Endothelial cell of umbilical vein (primary cell): ENCODE measurements around the gene CPNE5. TPM values are rescaled to one million over a fixed set of nuclear protein-coding genes. Genes with fewer than 3 reads are reported as not detected.

Experiments used
- BruUV-seq: library from RNA; stranded (reverse); fragments of 400-500 nt; replicated peaks from 2 replicates; lab custom pipeline; 2021; lab: Mats Ljungman, UMichigan
- CTCF ChIA-PET: fragments of 300-600, 350-600 bp; sonication (Branson Sonifier 250); formaldehyde crosslinking; loops from one replicate; lab custom pipeline; 2021; ENCODE audit warnings: antibody characterized with exemption, inconsistent platforms; lab: Charles Lee
- POLR2A ChIA-PET: fragments of 300-600, 350-600 bp; sonication (Branson Sonifier 250); formaldehyde crosslinking; loops from one replicate; lab custom pipeline; 2021; ENCODE audit warnings: antibody characterized with exemption, inconsistent platforms; lab: Charles Lee
- DNase-seq: peaks from one replicate; pipeline ENCODE4 v3.0.0-alpha.2; 2011; ENCODE audit warnings: low read depth, low spot score
- FAIRE-seq: peaks from 2 replicates; lab custom pipeline; 2011; peaks lifted over from hg19 to GRCh38; lab: Jason Lieb, UNC
- H2AFZ ChIP-seq: 2 replicates; pipeline ENCODE4 v1.6.0; 2012; ENCODE audit warnings: low read depth, low read length, control low read depth, inconsistent platforms
- H3K27ac ChIP-seq: 2 replicates; pipeline ENCODE4 v1.5.1; 2011; ENCODE audit warnings: low read depth, mild to moderate bottlenecking, control low read depth, low read length, moderate library complexity; ENCODE audit not compliant: insufficient read depth
- H3K27me3 ChIP-seq, 2 experiments: 2 replicates each; pipeline versions ENCODE4 v1.6.0 to v1.6.1; 2011; ENCODE audit warnings: low read length in 2 of 2, mixed read lengths in 1 of 2; ENCODE audit not compliant: control insufficient read depth in 2 of 2, insufficient read depth in 2 of 2
- H3K36me3 ChIP-seq, 2 experiments: 2 replicates in 1 of 2; 3 replicates in 1 of 2; pipeline ENCODE4 v1.5.1; 2011; ENCODE audit warnings: low read length in 2 of 2, mild to moderate bottlenecking in 1 of 2, moderate library complexity in 1 of 2; ENCODE audit not compliant: control insufficient read depth in 2 of 2, insufficient read depth in 2 of 2; ENCODE audit errors: extremely low read depth in 1 of 2
- H3K4me1 ChIP-seq: 3 replicates; pipeline ENCODE4 v1.5.1; 2011; ENCODE audit warnings: mild to moderate bottlenecking, low read length; ENCODE audit not compliant: control insufficient read depth, insufficient read depth; ENCODE audit errors: extremely low read depth
- H3K4me2 ChIP-seq: 2 replicates; pipeline ENCODE4 v1.6.1; 2011; ENCODE audit warnings: low read length, control low read depth, mixed read lengths; ENCODE audit not compliant: insufficient read depth
- H3K4me3 ChIP-seq, 3 experiments: fragments of 200-600 bp in 1 of 3; sonication (generic), shearing (Covaris generic) in 1 of 3; replicated peaks in 1 of 3; 2 replicates each; pipeline ENCODE4 v1.5.1; 2011 to 2016; ENCODE audit warnings: control low read depth in 3 of 3, low read length in 3 of 3, mild to moderate bottlenecking in 2 of 3, inconsistent platforms in 1 of 3, low read depth in 1 of 3, moderate library complexity in 1 of 3; ENCODE audit not compliant: insufficient read depth in 1 of 3
- H3K79me2 ChIP-seq: 2 replicates; pipeline ENCODE4 v1.6.0; 2012; ENCODE audit warnings: low read length, inconsistent platforms; ENCODE audit not compliant: control insufficient read depth, insufficient read depth
- H3K9ac ChIP-seq: replicated peaks from 2 replicates; pipeline ENCODE3; 2011; ENCODE audit warnings: low read length, control low read depth; ENCODE audit not compliant: insufficient read depth; ENCODE audit errors: extremely low read depth
- H3K9me1 ChIP-seq: replicated peaks from 3 replicates; pipeline ENCODE4 v1.6.0; 2011; ENCODE audit warnings: mild to moderate bottlenecking, low read length; ENCODE audit not compliant: control insufficient read depth, insufficient read depth; ENCODE audit errors: extremely low read depth
- H3K9me3 ChIP-seq: replicated peaks from 2 replicates; pipeline ENCODE4 v1.5.1; 2012; ENCODE audit warnings: low read length, inconsistent platforms; ENCODE audit not compliant: control insufficient read depth, insufficient read depth
- H4K20me1 ChIP-seq: replicated peaks from 2 replicates; pipeline ENCODE3; 2011; ENCODE audit warnings: mild to moderate bottlenecking, low read length; ENCODE audit not compliant: control insufficient read depth, insufficient read depth; ENCODE audit errors: extremely low read depth
- EZH2 ChIP-seq: IDR thresholded peaks from 2 replicates; pipeline ENCODE4 v1.6.1; 2012; ENCODE audit warnings: borderline replicate concordance, low read depth, mild to moderate bottlenecking, moderate library complexity, low read length, inconsistent platforms; ENCODE audit not compliant: severe bottlenecking
- FOS ChIP-seq: IDR thresholded peaks from 2 replicates; pipeline ENCODE4 v1.6.1; 2011; ENCODE audit warnings: mild to moderate bottlenecking, low read length, moderate library complexity, borderline replicate concordance; ENCODE audit not compliant: insufficient read depth
- GATA2 ChIP-seq: IDR thresholded peaks from 2 replicates; pipeline ENCODE4 v1.7.0; 2011; ENCODE audit warnings: low read depth, mild to moderate bottlenecking, moderate library complexity, mixed read lengths, low read length; ENCODE audit not compliant: insufficient read length, insufficient read depth
- JUN ChIP-seq: IDR thresholded peaks from 2 replicates; pipeline ENCODE4 v1.6.1; 2011; ENCODE audit warnings: borderline replicate concordance, low read depth; ENCODE audit not compliant: insufficient read length, insufficient read depth
- MYC ChIP-seq: IDR thresholded peaks from one replicate; pipeline ENCODE4 v1.6.1; 2011; ENCODE audit warnings: mild to moderate bottlenecking, low read depth, low read length
- POLR2A ChIP-seq: IDR thresholded peaks from 2 replicates; pipeline ENCODE4 v1.6.1; 2012; ENCODE audit warnings: low read depth, mild to moderate bottlenecking, control low read depth, low read length
- POLR2AphosphoS5 ChIP-seq: IDR thresholded peaks from 2 replicates; pipeline ENCODE4 v1.6.1; 2012; ENCODE audit warnings: low read depth, mild to moderate bottlenecking, control low read depth, low read length, moderate library complexity; ENCODE audit not compliant: insufficient read depth
- dilution Hi-C: fragments of 300-500 bp; cut with MboI; formaldehyde crosslinking; loops from one replicate; pipeline ENCODE4 v1.15.0; 2019; ENCODE audit warnings: low sequenced_read_pairs; ENCODE audit not compliant: extremely low pct_ligation_motif_present
- intact Hi-C: fragments of 100-400 bp; cut with micrococcal nuclease; formaldehyde crosslinking; loops from one replicate; pipeline ENCODE4 v1.10.0; 2022
- polyA plus RNA-seq, 4 experiments: library from polyadenylated mRNA; depleted of rRNA in 3 of 4; stranded (reverse) in 3 of 4; unstranded in 1 of 4; fragments of >200 nt; gene quantifications; 2 replicates each; pipeline versions ENCODE4 v1.2.1 to v1.2.3, GENCODE V29; 2011 to 2012; ENCODE audit warnings: missing spikeins in 1 of 4
- total RNA-seq: library from RNA; stranded (reverse); gene quantifications from 2 replicates; pipeline ENCODE4 v1.2.3, GENCODE V29; 2021
- TF ChIP-seq, protein P1 (sequence below), 2 donors: IDR thresholded peaks; 1 replicate in 1 of 2; 2 replicates in 1 of 2; pipeline ENCODE4 v1.5.1; 2011; ENCODE audit warnings: low read length in 2 of 2, mild to moderate bottlenecking in 2 of 2, moderate library complexity in 2 of 2, control low read depth in 1 of 2, inconsistent platforms in 1 of 2, low read depth in 1 of 2; ENCODE audit not compliant: insufficient read depth in 1 of 2; ENCODE audit errors: extremely low read depth in 1 of 2
- TF ChIP-seq, protein P2 (sequence below): IDR thresholded peaks from 2 replicates; pipeline ENCODE4 v1.6.1; 2011; ENCODE audit not compliant: insufficient read depth, insufficient read length

CPNE5 gene
- total and polyA plus RNA-seq, 2 donors (not counting 3 experiments of a cell fraction or from before 2014, with no cell fraction given) = 18.8 to 49.4 TPM

DNA sequence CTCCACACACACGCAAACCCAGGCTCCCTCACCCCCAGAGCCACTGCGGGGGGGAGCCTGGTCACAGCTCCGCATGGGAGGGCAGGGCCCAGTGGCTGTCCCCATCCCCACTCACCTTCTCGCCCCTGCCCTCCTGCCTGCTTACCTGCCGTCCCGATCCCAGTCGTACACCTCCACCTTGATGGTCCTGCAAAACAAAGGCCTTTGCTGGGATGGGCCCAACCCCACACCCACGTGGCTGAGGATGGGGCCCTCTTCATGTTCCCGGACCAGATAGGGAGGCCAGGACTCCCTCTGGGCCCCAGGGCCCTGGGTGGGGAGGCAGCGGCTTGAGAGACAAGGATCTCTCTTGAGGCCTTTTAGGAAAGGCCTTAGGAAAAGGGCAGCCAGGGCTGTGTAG, 74.1 kb downstream of the CPNE5 start:
- Histone ChIP-seq H3K36me3 (peaks cover 0 to 2% of the 10 kb centered on the region in 2 experiments), H4K20me1 (no peaks in the 10 kb centered on the region), H3K4me1 (peaks cover 9% of the 10 kb centered on the region), H3K27me3 (no peaks in the 10 kb centered on the region), H3K79me2 (no peaks in the 10 kb centered on the region), H2AFZ (no peak overlapping the region), H3K9me1 (no peaks in the 10 kb centered on the region), H3K4me3 (no peak overlapping the region), H3K4me2 (no peak overlapping the region), H3K9ac (no peak overlapping the region), H3K9me3 (no peaks in the 10 kb centered on the region), H3K27ac (no peak overlapping the region)
- dilution Hi-C loops = no loop called here
- intact Hi-C loops = loop anchor here (10.0 kb wide), 1 partner anchor 220 kb away; the partner anchor contains the start of gene MTCH1
- no TSS peak for BruUV-seq
- ChIA-PET CTCF (interaction anchor here (0.9 to 26.6 kb wide), 18 partner anchors 19 to 254 kb away, joined by 3 to 552 read pairs (median 12); partner anchors contain the start of genes C6orf89 and PPIL1), POLR2A (interaction anchor here (0.5 to 0.7 kb wide), 2 partner anchors 52 to 95 kb away, joined by 3 to 4 read pairs; no protein-coding TSS in a partner anchor)
- TF ChIP-seq EZH2 = no peak
- no peak for TF ChIP-seq POLR2A
- TF ChIP-seq MYC = no peak
- TF ChIP-seq JUN = no peak
- TF ChIP-seq, protein P1, sequence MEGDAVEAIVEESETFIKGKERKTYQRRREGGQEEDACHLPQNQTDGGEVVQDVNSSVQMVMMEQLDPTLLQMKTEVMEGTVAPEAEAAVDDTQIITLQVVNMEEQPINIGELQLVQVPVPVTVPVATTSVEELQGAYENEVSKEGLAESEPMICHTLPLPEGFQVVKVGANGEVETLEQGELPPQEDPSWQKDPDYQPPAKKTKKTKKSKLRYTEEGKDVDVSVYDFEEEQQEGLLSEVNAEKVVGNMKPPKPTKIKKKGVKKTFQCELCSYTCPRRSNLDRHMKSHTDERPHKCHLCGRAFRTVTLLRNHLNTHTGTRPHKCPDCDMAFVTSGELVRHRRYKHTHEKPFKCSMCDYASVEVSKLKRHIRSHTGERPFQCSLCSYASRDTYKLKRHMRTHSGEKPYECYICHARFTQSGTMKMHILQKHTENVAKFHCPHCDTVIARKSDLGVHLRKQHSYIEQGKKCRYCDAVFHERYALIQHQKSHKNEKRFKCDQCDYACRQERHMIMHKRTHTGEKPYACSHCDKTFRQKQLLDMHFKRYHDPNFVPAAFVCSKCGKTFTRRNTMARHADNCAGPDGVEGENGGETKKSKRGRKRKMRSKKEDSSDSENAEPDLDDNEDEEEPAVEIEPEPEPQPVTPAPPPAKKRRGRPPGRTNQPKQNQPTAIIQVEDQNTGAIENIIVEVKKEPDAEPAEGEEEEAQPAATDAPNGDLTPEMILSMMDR (IDR thresholded peaks at IDR 0.05; ENCODE audit: extremely low read depth in 1 of 2, insufficient read depth in 1 of 2, low read depth in 1 of 2, low read length in 2 of 2) = no peak
- no peak for TF ChIP-seq GATA2
- TF ChIP-seq, protein P2, sequence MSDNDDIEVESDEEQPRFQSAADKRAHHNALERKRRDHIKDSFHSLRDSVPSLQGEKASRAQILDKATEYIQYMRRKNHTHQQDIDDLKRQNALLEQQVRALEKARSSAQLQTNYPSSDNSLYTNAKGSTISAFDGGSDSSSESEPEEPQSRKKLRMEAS = no peak
- no peak for TF ChIP-seq FOS
- TF ChIP-seq POLR2AphosphoS5 = no peak
- DNase-seq = no peak
- FAIRE-seq = no peak
